ENCODE measurements around the gene PXDC1. TPM values are rescaled to one million over a fixed set of nuclear protein-coding genes. Genes with fewer than 3 reads are reported as not detected.

Gene PXDC1, protein sequence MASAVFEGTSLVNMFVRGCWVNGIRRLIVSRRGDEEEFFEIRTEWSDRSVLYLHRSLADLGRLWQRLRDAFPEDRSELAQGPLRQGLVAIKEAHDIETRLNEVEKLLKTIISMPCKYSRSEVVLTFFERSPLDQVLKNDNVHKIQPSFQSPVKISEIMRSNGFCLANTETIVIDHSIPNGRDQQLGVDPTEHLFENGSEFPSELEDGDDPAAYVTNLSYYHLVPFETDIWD
- total RNA-seq (2014; rRNA removed; shearing (Covaris generic)) = 27.6 and 28.2 TPM in 2 replicates
- 30.5 and 31.4 TPM in 2 replicates for polyA plus RNA-seq (2015; cell fraction: cytosol; rRNA removed)
- 15.6 and 28.1 TPM in 2 replicates for polyA plus RNA-seq (2015; cell fraction: nucleus; rRNA removed)

GRCh38 chr6:3751077-3751729, at the start of gene PXDC1:
Gene PXDC1 (minus strand): TSS chr6:3751713. CDS start chr6:3751531, 182 bp downstream.
- no peak for DNase-seq (ENCODE audit: low read depth)

- DNase-seq (ENCODE audit: low read depth) = no peak
Observed at GRCh38 chr6:3800850-3801591, 49.5 kb upstream of the PXDC1 start.

DNA sequence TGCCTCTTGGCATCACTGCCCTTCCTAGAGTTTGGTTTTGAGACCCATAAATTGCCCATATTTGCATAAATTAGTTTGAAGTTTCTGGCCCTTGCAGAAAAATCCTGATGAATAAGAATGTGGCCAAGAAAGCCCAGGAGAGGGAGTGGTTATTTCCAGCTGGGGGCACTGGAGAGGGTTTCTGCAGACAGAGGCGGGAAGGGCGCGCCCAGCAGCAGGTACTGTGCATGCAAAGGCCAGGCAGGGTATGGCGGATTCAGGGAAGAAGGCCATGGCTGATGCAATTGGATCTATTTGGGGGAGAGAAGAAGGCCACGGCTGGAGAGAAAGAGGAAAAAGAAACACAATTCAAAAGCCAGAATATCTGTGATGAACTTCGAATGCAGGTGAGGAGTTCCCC, 48.2 kb upstream of the PXDC1 start:
- DNase-seq (ENCODE audit: low read depth) = no peak

DNA sequence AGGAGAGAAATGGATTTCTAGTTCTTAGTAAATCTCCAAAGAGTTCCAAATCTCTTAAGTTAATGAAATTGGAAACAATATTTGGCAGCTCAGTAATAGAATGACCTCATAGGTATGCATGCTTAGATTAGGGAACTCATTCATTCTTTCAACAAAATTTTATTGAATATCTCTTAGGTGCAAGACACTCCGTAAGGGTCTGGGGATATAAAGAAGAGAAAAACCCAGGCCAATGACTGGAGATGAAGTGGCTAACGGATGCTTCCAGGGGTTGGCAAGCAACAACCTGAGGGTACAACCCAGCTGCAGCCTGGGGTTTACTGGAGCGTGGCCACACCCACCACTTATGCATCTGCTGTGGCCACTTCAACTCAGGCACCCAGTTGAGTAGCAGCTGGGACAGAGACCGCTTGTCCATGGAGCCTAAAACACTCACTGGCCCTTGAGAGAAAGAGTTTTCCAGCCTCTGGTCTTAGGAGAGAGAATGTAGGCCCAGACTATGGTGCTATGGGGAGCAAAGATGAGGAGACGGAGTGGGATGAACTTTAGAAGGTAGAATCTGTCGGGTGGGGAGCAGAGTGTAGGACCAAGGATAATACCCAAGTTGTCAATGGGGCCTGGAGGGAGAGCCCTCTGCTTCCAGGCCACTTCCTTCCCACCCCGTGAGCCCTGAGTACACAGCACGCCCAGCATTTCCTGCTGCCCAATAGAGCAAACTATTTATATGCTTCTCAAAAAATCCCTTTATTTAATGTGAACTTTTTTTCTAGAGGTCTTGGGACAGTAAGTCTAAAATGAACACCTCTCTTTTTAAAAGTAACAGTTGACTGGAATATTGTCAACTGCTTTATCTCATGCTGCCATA, 46.8 kb upstream of the PXDC1 start:
- DNase-seq (ENCODE audit: low read depth) = no peak

DNA sequence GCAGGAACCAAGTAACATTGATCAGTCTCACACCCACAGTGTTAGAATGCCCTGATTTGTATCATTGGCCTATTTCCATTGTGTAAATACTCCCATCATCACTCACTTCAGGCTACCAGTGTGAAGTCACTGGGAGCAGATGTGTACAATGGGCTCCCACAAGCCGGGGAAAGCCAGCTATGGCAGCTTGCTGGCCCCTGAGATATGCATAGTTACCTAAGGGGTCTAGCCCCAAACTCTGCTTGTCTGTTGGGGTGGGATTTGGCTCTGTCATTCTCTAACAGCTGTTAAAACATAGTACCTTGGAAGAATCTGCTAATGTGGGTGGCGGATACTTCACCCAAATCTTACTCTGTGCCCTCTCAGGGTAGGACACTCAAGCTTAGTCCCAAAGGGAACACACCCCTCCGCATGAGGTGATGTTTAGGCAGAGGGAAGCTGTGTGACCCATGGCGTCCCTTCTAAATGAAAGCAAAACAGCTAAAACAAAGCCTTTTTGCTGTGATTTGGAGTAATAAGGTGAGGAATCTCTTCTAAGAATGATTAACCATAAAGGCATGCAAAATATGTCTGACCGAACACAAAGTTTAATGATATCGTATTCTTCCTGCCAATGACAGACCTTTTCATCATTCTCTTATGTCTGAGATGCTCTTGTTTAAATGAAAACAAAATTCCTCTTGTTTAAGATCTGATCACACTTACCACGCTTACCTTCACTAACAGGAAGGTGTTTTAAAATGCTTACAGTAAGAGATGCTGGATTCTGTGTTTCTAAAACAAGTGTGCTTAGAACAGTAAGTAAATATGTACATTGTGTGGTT, 45.9 kb upstream of the PXDC1 start:
- DNase-seq (ENCODE audit: low read depth) = peak; percentile 84

DNA sequence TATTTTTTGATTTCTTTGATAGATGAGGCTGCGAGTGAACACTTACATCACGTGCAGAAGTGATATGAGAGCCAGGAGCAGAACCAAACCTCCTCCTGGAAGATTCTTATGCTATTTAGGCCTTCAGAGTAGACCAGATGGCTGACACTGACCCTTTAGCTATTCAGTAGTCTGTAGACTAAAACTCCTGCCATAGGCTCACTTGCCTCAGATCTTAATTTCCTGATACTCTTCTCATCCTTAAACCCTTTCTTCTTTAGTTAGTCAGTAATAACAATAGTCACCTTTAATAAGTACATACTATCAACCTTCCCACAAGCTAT, 45.2 kb upstream of the PXDC1 start:
- no peak for DNase-seq (ENCODE audit: low read depth)

GRCh38 chr6:3795836-3796718, 44.6 kb upstream of the PXDC1 start:
- no peak for DNase-seq (ENCODE audit: low read depth)

GRCh38 chr6:3794092-3794491, 42.6 kb upstream of the PXDC1 start:
- no peak for DNase-seq (ENCODE audit: low read depth)

GRCh38 chr6:3793545-3793944, 42.0 kb upstream of the PXDC1 start:
- no peak for DNase-seq (ENCODE audit: low read depth)

- DNase-seq (ENCODE audit: low read depth) = no peak
Observed at GRCh38 chr6:3791526-3792203, 40.2 kb upstream of the PXDC1 start.

DNA sequence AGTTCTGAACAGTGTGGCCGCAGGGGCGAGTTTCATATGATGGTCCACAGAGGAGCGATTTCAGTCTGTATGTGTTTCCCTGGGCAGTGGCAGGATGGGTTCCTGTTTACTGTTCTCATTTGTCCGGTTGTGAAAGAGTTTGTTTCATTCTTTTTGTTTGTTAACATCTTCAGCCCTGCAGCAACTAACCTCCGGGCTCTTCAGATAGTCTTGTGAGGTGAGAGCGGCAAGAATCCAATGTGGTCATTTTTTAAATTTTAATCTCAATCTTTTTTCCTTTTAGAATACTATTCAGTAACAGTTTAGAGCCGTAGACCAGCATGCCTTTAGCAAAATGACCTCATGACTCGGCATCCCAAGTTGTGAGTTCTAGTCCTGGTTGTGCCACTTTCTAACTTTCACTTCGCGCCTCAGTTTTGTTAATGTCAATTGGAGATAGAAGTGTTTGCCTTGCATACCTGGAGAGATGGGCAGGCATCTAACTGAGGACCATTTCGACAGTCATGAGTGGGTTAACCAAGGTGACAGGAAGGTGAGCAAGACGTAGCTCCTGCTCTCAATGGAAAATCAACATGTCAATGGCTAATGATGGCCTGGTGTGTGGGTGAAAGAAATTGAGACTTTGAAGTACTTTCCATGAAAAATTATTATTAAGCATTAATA, 38.5 kb upstream of the PXDC1 start:
- DNase-seq (ENCODE audit: low read depth) = no peak

GRCh38 chr6:3789018-3789895, 37.7 kb upstream of the PXDC1 start:
- no peak for DNase-seq (ENCODE audit: low read depth)

GRCh38 chr6:3788408-3789017, 37.0 kb upstream of the PXDC1 start:
- no peak for DNase-seq (ENCODE audit: low read depth)

DNA sequence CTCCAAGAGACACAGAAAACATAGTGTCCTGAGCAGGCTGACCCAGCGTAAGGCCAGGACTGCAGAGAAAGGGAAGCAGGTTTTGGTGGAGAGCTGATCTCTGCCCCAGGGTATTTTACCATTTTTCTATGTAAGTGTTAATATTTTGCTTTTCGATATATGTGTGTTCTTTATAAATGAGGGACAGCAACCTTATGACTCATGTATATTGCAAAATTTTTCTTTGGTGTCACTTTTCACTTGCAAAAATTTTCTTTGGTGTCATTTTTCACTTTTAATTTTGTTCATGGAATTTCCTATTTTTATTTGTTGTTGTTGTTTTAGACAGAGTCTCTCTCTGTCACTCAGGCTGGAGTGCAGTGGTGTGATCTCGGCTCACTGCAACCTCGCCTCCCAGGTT, 34.6 kb upstream of the PXDC1 start:
- no peak for DNase-seq (ENCODE audit: low read depth)

DNA sequence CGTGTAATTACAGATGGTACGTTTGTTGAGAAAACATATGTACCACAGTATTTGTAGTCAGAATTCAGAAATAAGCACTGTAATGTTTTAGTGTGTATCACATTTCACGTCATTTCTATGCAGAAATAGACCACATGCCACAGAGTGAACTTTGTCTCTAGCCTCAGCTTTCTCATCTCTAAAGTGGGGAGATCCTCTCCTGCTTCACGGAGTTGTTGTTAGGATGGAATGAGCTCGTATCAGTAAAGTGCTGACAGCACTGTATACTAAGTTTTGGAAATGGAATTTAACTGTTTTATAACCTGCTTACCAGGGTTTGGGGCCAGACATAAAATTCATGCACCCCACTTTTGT, 34.2 kb upstream of the PXDC1 start:
- DNase-seq (ENCODE audit: low read depth) = no peak

- no peak for DNase-seq (ENCODE audit: low read depth)
Observed at GRCh38 chr6:3784885-3785744, 33.6 kb upstream of the PXDC1 start.
